K562 (cell line): Measurements from ENCODE around the gene HEBP1.

Source experiments
- BHLHE40 ChIP-seq: IDR thresholded peaks from 2 replicates; pipeline ENCODE4 v1.6.1; 2011; ENCODE audit warnings: low read length, improper control_type of control experiment
- CBFA2T3 ChIP-seq: fragments of 450-650 bp; IDR thresholded peaks from 2 replicates; pipeline ENCODE4 v1.6.1; 2017
- CBX1 ChIP-seq: sonication (generic); IDR thresholded peaks from 2 replicates; pipeline ENCODE4 v1.6.1; 2016; ENCODE audit warnings: antibody characterized with exemption, low read depth, mild to moderate bottlenecking
- ETV6 ChIP-seq, 3 experiments: fragments of 150-350 bp in 1 of 3; sonication (generic) in 1 of 3; formaldehyde crosslinking in 1 of 3; IDR thresholded peaks; 2 replicates each; pipeline versions ENCODE4 v1.6.1 to v1.8.0; 2014 to 2022; ENCODE audit warnings: borderline replicate concordance in 2 of 3, low read depth in 2 of 3, antibody characterized with exemption in 1 of 3, low read length in 1 of 3, mild to moderate bottlenecking in 1 of 3, missing genetic modification reagents in 1 of 3
- HCFC1 ChIP-seq: IDR thresholded peaks from 2 replicates; pipeline ENCODE4 v1.6.1; 2012; ENCODE audit warnings: low read depth, low read length, improper control_type of control experiment
- HDAC1 ChIP-seq, 2 experiments: fragments of 450-650 bp; IDR thresholded peaks; 2 replicates each; pipeline ENCODE4 v1.6.1; 2016 to 2017; ENCODE audit warnings: inconsistent platforms in 1 of 2, mild to moderate bottlenecking in 1 of 2, moderate library complexity in 1 of 2
- JUNB ChIP-seq: fragments of 450-650 bp; formaldehyde crosslinking; conservative IDR thresholded peaks from 2 replicates; pipeline ENCODE4 v1.4.0; 2020; ENCODE audit warnings: mild to moderate bottlenecking
- MBD2 ChIP-seq: sonication (generic); IDR thresholded peaks from 2 replicates; pipeline ENCODE4 v1.6.1; 2016; ENCODE audit warnings: low read depth, borderline replicate concordance
- RAD21 ChIP-seq, 2 experiments: fragments of 250-450 bp in 1 of 2; fragments of 450-650 bp in 1 of 2; sonication (Bioruptor Pico) in 1 of 2; formaldehyde crosslinking in 1 of 2; IDR thresholded peaks in 1 of 2; conservative IDR thresholded peaks in 1 of 2; 2 replicates each; pipeline versions ENCODE4 v1.4.0 to v1.8.0; 2020 to 2022; ENCODE audit warnings: mild to moderate bottlenecking in 2 of 2, moderate library complexity in 1 of 2
- TAF1 ChIP-seq: IDR thresholded peaks from 2 replicates; pipeline ENCODE4 v1.6.1; 2011; ENCODE audit warnings: mild to moderate bottlenecking, low read length, moderate library complexity; ENCODE audit not compliant: insufficient read depth, control insufficient read depth, severe bottlenecking; ENCODE audit errors: extremely low read depth
- TEAD4 ChIP-seq, 2 experiments: sonication (generic) in 1 of 2; formaldehyde crosslinking in 1 of 2; IDR thresholded peaks; 2 replicates each; pipeline versions ENCODE4 v1.6.1 to v1.8.0; 2012 to 2022; ENCODE audit warnings: borderline replicate concordance in 1 of 2, inconsistent platforms in 1 of 2, low read length in 1 of 2, mild to moderate bottlenecking in 1 of 2, missing genetic modification reagents in 1 of 2
- TF ChIP-seq, protein P1 (sequence below): sonication (generic); formaldehyde crosslinking; IDR thresholded peaks from 2 replicates; pipeline ENCODE4 v1.8.0; 2022; ENCODE audit warnings: missing genetic modification reagents, mild to moderate bottlenecking, borderline replicate concordance
- TF ChIP-seq, protein P2 (sequence below), 3 experiments: IDR thresholded peaks in 2 of 3; conservative IDR thresholded peaks in 1 of 3; 2 replicates each; pipeline ENCODE4 v1.5.1; 2011 to 2012; ENCODE audit warnings: low read length in 3 of 3, mild to moderate bottlenecking in 3 of 3, control low read depth in 2 of 3, improper control_type of control experiment in 1 of 3, inconsistent platforms in 1 of 3, low read depth in 1 of 3, mixed read lengths in 1 of 3, moderate library complexity in 1 of 3; ENCODE audit not compliant: insufficient read depth in 2 of 3

DNA sequence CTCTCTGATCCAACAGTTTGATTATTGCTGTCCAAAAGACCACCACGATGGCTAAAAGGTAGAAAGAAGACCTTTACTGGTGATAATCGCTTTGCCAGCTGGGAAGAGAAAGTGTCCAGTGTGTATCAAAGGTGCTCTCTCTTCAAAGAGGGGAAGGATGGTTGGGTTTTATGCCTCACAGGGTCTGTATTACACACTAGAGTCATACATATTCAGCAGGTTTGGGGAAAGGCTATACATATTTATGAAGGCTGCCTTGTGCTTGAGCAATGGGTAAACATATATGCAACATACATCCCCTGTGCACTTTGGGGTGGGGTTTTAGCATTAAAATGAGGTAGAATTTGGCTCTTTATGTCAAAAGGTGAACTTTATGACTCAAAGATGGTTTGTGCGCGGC, 66.3 kb downstream of the HEBP1 start:
- TF ChIP-seq TEAD4 (IDR thresholded peaks at IDR 0.05; ENCODE audit: low read length): no peak
- no peak for TF ChIP-seq TEAD4 (CRISPR knock-in tag; IDR thresholded peaks at IDR 0.05; ENCODE audit: borderline replicate concordance)
- TF ChIP-seq ETV6 (IDR thresholded peaks at IDR 0.05; ENCODE audit: borderline replicate concordance in 1 of 2, low read depth in 2 of 2, low read length in 1 of 2): no peak
- no peak for TF ChIP-seq ETV6 (CRISPR knock-in tag; IDR thresholded peaks at IDR 0.05; ENCODE audit: borderline replicate concordance)
- TF ChIP-seq CBX1: no peak
- no peak for TF ChIP-seq BHLHE40
- TF ChIP-seq RAD21 (CRISPR knock-in tag; conservative IDR thresholded peaks at IDR 0.05 in 1 of 2, IDR thresholded peaks at IDR 0.05 in 1 of 2): no peak
- no peak for TF ChIP-seq HCFC1
- TF ChIP-seq, protein P1, sequence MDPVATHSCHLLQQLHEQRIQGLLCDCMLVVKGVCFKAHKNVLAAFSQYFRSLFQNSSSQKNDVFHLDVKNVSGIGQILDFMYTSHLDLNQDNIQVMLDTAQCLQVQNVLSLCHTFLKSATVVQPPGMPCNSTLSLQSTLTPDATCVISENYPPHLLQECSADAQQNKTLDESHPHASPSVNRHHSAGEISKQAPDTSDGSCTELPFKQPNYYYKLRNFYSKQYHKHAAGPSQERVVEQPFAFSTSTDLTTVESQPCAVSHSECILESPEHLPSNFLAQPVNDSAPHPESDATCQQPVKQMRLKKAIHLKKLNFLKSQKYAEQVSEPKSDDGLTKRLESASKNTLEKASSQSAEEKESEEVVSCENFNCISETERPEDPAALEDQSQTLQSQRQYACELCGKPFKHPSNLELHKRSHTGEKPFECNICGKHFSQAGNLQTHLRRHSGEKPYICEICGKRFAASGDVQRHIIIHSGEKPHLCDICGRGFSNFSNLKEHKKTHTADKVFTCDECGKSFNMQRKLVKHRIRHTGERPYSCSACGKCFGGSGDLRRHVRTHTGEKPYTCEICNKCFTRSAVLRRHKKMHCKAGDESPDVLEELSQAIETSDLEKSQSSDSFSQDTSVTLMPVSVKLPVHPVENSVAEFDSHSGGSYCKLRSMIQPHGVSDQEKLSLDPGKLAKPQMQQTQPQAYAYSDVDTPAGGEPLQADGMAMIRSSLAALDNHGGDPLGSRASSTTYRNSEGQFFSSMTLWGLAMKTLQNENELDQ (CRISPR knock-in tag): no peak
- no peak for TF ChIP-seq CBFA2T3
- TF ChIP-seq, protein P2, sequence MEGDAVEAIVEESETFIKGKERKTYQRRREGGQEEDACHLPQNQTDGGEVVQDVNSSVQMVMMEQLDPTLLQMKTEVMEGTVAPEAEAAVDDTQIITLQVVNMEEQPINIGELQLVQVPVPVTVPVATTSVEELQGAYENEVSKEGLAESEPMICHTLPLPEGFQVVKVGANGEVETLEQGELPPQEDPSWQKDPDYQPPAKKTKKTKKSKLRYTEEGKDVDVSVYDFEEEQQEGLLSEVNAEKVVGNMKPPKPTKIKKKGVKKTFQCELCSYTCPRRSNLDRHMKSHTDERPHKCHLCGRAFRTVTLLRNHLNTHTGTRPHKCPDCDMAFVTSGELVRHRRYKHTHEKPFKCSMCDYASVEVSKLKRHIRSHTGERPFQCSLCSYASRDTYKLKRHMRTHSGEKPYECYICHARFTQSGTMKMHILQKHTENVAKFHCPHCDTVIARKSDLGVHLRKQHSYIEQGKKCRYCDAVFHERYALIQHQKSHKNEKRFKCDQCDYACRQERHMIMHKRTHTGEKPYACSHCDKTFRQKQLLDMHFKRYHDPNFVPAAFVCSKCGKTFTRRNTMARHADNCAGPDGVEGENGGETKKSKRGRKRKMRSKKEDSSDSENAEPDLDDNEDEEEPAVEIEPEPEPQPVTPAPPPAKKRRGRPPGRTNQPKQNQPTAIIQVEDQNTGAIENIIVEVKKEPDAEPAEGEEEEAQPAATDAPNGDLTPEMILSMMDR (IDR thresholded peaks at IDR 0.05 in 2 of 3, conservative IDR thresholded peaks at IDR 0.05 in 1 of 3; ENCODE audit: insufficient read depth in 2 of 3, low read depth in 1 of 3, low read length in 3 of 3): no peak
- no peak for TF ChIP-seq TAF1
- TF ChIP-seq JUNB (CRISPR knock-in tag): no peak
- TF ChIP-seq HDAC1 (IDR thresholded peaks at IDR 0.05): no peak
- no peak for TF ChIP-seq MBD2
